Cortex of kidney (tissue), 1 donor: ENCODE measurements around the gene KCND2.

Experiments
- DNase-seq: peaks from one replicate; lab custom pipeline; 2025; lab: John Stamatoyannopoulos, UW

The KCND2 gene

DNA sequence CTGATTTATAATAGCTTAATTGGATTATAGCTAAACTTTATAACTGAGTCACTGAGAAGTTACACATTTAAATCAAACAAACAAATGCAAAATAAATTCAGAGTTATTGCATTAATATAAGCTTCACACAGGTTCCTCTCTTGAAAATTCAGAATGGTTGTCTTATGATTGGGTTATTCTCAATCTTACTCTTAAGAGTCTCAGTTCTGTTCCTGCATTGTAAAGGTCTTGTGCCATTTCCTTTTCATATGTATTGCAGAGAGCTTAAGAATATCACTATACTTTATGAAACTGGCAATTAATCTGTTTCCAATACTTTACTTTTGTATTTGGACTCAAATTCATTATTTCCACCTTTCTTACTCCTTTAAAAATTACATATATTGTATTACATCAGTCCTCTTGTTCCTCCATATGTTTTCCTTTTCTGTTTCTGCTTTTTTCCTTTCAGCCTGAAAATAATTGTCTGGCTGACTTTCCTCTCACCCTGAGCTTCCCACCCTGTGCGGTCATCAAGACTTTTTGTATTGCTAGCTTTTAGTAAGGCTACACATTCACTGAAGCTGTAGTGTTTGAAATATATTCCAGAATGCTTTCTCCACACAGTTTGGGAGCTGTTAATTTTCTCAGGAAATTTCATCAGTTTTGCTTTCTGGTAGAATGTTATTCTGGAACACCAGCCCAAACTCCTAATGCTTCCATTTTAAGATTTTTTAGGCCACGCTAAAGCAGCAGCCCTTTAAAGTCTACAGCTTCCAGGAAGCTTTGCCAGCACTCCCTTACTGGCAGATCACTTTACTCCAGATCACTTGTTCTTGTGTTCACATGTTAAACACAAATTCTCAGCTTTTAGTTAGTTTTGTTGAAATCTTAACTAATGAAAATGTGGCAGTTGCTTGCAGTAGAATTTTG lies 139.4 kb downstream of the KCND2 start:
- DNase-seq, result no peak

GRCh38 chr7:120413164-120413563 lies 140.2 kb downstream of the KCND2 start:
- DNase-seq, result no peak

DNA sequence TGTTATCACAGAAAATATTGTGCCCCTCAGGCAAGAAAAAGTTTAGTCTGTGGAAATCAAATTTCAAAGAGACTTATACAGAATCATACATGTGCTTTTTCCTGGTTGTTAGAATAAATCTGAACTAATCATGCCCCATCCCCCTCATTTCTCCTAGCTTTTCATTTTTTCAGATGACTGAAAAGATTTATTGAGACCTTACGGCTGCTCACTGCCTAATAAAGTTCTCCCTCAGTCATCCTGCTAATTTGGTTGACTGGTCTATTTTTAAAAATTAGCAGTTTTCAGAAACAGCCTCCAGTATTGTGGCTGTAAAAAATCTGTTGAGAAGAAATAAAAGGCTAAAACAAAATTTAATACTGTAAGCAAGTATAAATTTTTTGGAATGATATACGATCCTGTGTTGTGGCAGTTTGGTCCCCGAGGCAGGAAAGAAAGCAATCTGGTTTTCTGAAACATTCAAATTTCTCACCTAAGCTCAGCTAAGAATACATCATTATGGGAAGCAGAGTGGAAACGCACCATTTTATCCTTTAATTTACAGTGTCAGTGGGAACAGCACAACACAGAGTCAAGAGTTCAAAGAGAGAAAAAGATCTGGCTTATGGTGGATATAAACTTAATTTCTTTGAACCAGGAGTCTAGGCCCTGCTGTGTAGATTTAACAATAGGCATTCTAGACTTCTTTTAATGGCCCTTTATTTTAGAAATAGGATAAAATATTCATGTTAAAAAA lies 144.4 kb downstream of the KCND2 start:
- DNase-seq, result no peak

DNA sequence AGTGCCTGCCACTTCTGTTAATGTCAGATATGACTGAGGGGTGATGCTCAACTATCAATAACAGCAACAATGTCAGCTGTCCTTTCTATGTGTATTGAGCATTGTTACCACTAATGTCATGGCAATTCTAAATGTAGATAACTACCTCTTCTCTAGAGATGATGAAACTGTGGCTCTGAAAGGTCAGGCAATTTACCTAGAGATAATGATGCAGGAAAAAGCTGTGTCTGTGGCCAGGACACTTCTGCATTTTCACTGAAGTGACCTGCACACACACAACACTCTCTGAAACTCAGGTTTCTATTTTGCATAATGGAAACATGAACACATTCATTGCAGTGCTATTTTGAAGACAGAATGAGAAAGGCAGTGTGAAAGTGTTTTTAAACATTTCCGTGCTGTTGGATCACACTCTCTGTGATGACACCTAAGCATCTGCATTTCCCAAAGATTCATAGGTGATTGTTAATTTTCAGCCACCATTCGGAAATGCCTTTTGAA lies 148.2 kb downstream of the KCND2 start:
- no peak for DNase-seq

- DNase-seq, result no peak
These were observed 158.0 kb downstream of the KCND2 start for GRCh38 chr7:120431016-120431415.

GRCh38 chr7:120436487-120437060 lies 163.6 kb downstream of the KCND2 start:
- DNase-seq, result no peak

DNA sequence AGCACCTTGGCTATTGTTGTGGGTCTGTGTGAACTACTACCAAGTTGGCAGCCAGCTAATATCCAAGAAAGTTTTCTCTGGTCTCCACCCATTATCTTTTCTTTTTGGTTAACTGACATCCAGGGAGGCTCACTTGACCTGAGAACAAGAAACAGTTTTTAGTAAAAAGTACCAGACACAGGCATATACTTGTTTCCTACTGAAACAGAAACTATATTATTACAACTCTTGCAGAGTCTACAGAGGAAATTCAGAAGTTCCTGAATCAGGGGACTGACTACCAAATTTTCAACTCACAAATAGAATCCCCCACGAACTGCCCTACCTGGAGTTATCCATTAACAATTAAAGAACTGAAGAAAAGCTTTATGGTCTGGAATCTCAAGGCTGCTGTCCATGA lies 168.9 kb downstream of the KCND2 start:
- no peak for DNase-seq

DNA sequence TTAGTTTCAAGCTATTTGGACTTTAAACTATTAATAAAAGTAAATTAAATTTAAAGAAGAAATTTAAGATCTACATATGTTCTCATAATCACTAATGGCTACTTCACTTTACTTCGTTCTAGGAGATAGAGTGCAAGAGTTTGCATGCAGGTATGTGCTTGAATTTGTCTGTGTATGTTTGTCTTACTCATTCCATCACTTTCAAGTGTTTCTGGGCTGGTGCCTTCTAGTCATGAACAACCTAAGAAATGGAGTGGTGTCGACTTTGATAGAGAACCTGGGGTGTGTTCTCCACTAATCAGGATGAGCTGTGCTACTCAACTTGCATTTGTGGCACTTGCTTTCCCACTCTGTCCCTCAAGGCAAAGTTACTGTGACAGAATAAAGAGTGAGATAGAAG lies 169.9 kb downstream of the KCND2 start:
- DNase-seq, result no peak

DNA sequence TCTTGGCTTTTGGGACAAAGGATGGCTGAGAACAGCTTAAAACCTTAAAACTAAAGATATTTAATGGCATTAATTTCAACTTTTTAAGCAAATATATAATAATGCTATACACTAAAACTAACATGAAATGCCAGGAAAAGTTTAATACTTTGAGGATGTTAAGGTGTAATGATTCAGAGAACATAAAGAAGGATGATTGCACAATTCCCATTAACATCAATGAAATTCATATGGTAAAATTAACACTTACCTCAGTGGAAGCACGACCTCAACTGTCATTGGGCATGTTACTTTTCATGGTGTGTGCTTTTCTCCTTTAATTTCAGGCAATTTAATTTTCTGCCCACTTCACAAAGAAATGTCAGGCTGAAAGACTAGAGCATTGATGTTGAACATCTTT lies 171.7 kb downstream of the KCND2 start:
- no peak for DNase-seq

DNA sequence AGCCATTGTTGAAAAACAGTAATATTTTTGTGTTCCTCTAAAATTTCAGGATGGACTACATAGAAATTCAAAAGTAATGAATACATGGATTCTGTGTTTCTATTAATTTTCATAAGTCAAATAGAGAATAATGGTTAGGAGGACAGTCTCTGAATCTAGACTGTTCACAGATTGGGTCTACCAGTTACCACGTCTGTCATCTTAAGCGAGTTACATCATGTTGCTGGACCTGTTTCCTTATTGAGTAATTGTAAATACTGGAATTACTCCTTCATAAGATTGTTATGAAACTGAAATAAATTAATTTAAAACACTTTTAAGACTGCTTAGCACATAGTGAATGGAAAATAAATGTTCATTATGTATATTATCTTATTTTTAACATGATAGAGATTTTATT lies 172.3 kb downstream of the KCND2 start:
- DNase-seq, result no peak

GRCh38 chr7:120452665-120453064 lies 179.7 kb downstream of the KCND2 start:
- no peak for DNase-seq

DNA sequence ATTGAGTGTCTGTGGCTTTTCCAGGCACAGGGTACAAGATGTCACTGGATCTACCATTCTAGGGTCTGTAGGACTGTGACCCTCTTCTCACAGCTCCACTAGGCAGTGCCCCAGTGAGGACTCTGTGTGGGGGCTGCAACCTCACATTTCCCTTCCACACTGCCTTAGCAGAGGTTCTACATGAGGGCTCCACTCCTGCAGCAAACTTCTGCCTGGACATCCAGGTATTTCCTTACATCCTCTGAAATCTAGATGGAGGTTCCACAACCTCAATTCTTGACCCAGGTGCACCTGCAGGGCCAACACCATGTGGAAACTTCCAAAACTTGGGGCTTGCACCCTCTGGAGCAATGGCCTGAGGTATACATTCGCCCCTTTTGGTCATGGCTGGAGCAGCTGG lies 183.7 kb downstream of the KCND2 start:
- no peak for DNase-seq

DNA sequence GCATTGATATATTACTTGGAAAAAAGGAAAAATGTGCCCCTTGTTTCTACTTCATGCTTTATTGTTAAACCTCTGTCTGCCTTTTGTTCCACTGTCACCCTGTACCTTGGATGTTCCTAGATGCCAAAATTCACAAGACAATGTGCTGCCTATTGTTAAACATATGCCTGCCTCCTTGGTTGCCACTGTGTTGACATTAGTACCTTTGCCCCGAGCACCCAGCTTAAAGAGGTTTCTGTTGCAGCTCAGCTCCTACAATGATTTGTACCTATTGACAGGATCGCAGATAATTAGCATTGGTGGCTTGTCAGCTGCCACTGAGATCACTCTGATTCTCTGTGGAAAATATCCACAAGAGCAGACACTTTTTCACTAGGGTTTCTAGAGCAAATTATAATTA lies 188.0 kb downstream of the KCND2 start:
- no peak for DNase-seq

DNA sequence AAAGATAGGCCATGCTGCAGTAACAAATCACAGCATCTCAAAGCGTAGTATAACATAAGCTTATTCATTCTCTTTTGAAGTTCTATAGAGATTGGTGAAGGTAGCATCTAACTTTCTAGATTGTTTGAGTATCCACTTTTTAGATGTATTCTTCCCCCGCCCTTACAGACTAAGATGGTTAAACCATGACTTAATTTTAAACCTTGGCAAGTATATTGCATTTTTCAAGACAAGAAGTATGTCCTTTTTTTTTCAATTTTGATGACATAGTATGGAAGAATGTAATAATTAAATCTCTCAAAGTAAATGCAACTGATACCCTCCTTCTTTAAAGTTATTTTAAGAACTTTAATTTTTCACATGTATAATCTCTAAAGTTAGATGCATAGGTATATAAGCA lies 190.0 kb downstream of the KCND2 start:
- no peak for DNase-seq

GRCh38 chr7:120464104-120464503 lies 191.1 kb downstream of the KCND2 start:
- DNase-seq, result no peak

- no peak for DNase-seq
These were observed 194.7 kb downstream of the KCND2 start for GRCh38 chr7:120467676-120468075.

GRCh38 chr7:120468611-120469010 lies 195.6 kb downstream of the KCND2 start:
- DNase-seq, result no peak

DNA sequence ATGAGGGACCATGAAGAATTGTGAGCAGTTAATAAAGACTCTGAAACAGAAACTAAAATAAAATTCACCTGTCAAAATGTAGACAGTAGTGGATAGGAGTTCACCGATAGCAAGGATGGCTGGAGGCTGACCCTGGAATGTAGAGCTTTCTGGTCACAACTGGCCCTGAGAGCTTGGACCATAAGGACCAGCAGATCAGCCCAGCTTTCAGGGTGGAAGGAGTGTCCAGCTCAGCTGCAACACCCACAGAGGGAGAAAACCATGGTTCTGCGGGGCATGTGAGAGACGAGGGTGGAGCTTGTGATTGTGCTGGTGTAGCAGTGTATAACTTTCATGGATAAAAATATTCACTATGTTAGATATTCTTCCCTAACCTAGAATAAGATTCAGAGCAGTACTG lies 199.9 kb downstream of the KCND2 start:
- no peak for DNase-seq

GRCh38 chr7:120473352-120473751 lies 200.4 kb downstream of the KCND2 start:
- DNase-seq, result no peak

DNA sequence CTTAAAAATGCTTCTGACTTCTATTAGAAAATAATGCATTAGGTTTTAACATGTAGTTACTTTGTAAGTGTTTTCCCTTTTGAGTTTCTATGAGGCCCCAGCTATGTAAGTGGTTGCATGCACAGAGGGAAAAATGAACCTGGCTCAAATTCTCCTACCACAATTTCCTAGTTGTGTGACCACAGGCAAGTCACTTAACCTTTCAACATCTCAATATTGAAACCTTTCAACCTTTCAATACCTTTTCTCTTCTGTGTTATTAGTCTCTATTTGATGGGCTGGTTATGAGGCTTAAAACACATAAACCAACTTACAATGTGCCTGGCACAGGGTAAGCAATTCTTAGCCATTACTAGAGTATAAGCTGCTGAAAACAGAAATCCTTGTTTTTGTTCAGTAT lies 203.0 kb downstream of the KCND2 start:
- DNase-seq, result no peak

DNA sequence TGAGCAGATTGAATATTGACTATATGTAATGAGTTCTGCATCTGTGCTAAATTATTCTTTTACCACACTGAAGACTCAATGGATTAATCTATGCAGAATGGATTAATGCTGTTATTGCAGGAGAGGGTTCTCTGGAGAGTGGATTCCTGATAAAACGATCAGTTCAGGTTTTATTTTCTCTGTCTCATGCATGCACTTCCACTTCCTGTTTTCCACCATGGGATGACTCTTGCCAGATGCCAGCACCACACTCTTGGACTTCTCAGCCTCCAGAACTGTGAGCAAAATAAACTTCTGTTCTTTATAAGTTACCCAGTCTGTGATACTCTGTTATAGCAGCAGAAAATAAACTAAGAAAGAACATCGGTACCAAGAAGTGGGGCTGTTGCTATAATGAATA lies 207.5 kb downstream of the KCND2 start:
- no peak for DNase-seq

- no peak for DNase-seq
These were observed 208.0 kb downstream of the KCND2 start for GRCh38 chr7:120480930-120481329.

- DNase-seq, result no peak
These were observed 213.2 kb downstream of the KCND2 start for GRCh38 chr7:120486164-120486563.
